ENCODE measurements around the gene SLC17A6.

The SLC17A6 gene

DNA sequence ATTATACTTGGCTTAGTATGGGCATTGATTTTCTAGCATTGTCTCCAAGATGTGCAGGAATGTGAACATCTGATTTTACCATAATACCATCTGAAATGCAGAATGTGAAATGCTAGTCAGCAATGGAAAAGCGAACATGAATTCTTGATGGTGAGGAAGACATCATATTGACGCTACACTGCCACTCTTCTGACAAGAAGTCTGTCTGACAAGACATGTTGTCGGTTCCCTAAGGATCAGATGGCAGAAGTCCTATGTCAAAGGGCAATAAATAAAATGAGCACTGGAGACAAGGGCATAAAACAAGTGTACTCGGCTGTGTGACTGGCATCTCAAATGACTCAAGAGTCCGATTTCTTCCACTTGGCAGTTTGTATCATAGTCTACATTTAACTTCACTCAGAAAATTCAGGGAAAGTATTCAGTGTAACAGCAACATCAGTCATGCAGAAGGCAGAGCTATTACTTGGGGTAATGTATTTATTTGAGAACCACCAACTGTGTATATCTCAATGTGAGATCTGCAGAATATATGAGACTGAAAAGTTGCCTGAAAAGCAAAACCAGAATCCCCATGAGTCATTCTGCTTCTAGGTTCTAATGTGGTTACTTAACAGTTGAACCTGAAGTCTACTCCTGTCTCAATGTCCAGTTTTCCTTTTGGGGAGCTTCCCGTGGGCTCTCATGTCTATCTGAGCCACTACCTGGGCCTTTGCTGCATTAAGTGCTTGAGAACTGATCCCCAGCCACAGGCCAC is 51.5 kb downstream of the SLC17A6 start:
- H3K27me3 ChIP-seq (ENCODE audit: control insufficient read depth in 2 of 2, insufficient read depth in 2 of 2, low read length in 2 of 2), result no peaks in the 10 kb centered on the region
- H3K36me3 ChIP-seq (ENCODE audit: control insufficient read depth in 2 of 2, insufficient read depth in 2 of 2, low read length in 2 of 2), result no peaks in the 10 kb centered on the region
- no peak overlapping the region for H3K9ac ChIP-seq (ENCODE audit: low read depth in 1 of 2, low read length in 2 of 2)
- H3K4me3 ChIP-seq (ENCODE audit: low read length in 2 of 2), result no peak overlapping the region
- no peaks in the 10 kb centered on the region for H3K9me3 ChIP-seq (ENCODE audit: control insufficient read depth in 2 of 2, low read length in 2 of 2)
- no peaks in the 10 kb centered on the region for H3K4me1 ChIP-seq (ENCODE audit: control insufficient read depth in 2 of 2, insufficient read depth in 2 of 2, low read length in 2 of 2)
- no peak overlapping the region for H3K27ac ChIP-seq (ENCODE audit: low read depth in 2 of 2, low read length in 2 of 2)

DNA sequence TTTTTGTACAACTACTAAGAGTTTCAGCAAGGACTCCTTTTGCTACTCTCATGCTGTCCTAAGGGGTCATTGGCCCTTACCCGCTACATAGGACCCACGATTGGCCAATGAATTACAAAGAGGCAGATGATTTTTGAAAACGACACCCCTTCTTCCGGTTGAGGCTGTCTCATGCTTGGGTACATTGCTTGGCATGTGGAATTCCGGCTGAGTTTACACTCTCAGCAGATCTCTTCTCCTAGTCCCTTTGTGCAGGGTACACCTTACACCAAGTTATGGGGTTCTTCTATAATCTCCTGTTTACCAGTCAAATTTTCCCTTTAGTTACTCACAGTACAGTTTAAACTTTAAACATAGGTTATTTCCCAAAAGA is 52.1 kb downstream of the SLC17A6 start:
- H3K9me3 ChIP-seq (ENCODE audit: control insufficient read depth in 2 of 2, low read length in 2 of 2), result no peaks in the 10 kb centered on the region

DNA sequence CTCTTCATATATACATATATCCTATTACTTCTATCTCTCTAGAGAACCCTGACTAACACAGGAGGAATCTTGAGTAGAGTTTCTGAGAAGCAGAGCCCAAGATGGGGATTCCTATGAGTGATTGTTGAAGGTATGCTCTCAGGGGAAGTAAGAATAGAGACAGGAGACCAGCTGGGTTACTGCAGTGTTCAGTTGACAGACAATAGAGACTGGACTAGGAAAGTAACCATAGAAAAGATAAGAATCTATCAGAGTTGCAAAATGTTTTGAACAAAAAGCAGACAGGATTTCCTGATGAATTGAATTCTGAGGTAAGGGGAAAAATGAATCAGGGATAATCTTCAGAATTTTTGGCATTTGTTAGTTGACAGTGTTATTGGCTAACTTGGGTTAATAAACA is 54.4 kb downstream of the SLC17A6 start:
- Histone ChIP-seq H3K9me3 (ENCODE audit: control insufficient read depth in 2 of 2, low read length in 2 of 2) (no peaks in the 10 kb centered on the region), H3K27me3 (ENCODE audit: control insufficient read depth in 2 of 2, insufficient read depth in 2 of 2, low read length in 2 of 2) (no peaks in the 10 kb centered on the region), H3K4me3 (ENCODE audit: low read length in 2 of 2) (no peak overlapping the region), H3K4me1 (ENCODE audit: control insufficient read depth in 2 of 2, insufficient read depth in 2 of 2, low read length in 2 of 2) (no peaks in the 10 kb centered on the region), H3K9ac (ENCODE audit: low read depth in 1 of 2, low read length in 2 of 2) (no peak overlapping the region), H3K27ac (ENCODE audit: low read depth in 2 of 2, low read length in 2 of 2) (no peak overlapping the region), H3K36me3 (ENCODE audit: control insufficient read depth in 2 of 2, insufficient read depth in 2 of 2, low read length in 2 of 2) (no peaks in the 10 kb centered on the region)

More for the DNA sequence above, 52.1 kb downstream of the SLC17A6 start:
- H3K4me3 ChIP-seq (ENCODE audit: low read length in 2 of 2), result no peak overlapping the region
- H3K27me3 ChIP-seq (ENCODE audit: control insufficient read depth in 2 of 2, insufficient read depth in 2 of 2, low read length in 2 of 2), result no peaks in the 10 kb centered on the region
- H3K4me1 ChIP-seq (ENCODE audit: control insufficient read depth in 2 of 2, insufficient read depth in 2 of 2, low read length in 2 of 2), result no peaks in the 10 kb centered on the region
- no peaks in the 10 kb centered on the region for H3K36me3 ChIP-seq (ENCODE audit: control insufficient read depth in 2 of 2, insufficient read depth in 2 of 2, low read length in 2 of 2)
- H3K9ac ChIP-seq (ENCODE audit: low read depth in 1 of 2, low read length in 2 of 2), result no peak overlapping the region
- no peak overlapping the region for H3K27ac ChIP-seq (ENCODE audit: low read depth in 2 of 2, low read length in 2 of 2)

DNA sequence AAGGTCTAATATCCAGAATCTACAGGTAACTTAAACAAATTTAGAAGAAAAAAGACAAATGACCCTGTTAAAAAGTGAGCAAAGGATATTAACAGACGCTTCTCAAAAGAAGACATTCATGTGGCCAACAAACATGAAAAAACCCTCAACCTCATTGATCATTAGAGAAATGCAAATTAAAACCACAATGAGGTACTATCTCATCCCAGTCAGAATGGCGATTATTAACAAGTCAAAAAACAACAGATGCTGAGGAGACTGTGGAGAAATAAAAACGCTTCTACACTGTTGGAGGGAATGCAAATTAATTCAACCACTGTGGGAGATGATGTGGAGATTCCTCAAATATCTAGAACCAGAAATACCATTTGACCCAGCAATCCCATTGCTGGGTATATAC is 67.2 kb downstream of the SLC17A6 start:
- H3K9ac ChIP-seq (ENCODE audit: low read depth in 1 of 2, low read length in 2 of 2), result no peak overlapping the region
- H3K4me3 ChIP-seq (ENCODE audit: low read length in 2 of 2), result no peak overlapping the region
- no peaks in the 10 kb centered on the region for H3K27me3 ChIP-seq (ENCODE audit: control insufficient read depth in 2 of 2, insufficient read depth in 2 of 2, low read length in 2 of 2)
- no peak overlapping the region for H3K27ac ChIP-seq (ENCODE audit: low read depth in 2 of 2, low read length in 2 of 2)
- no peaks in the 10 kb centered on the region for H3K9me3 ChIP-seq (ENCODE audit: control insufficient read depth in 2 of 2, low read length in 2 of 2)
- no peaks in the 10 kb centered on the region for H3K4me1 ChIP-seq (ENCODE audit: control insufficient read depth in 2 of 2, insufficient read depth in 2 of 2, low read length in 2 of 2)
- H3K36me3 ChIP-seq (ENCODE audit: control insufficient read depth in 2 of 2, insufficient read depth in 2 of 2, low read length in 2 of 2), result no peaks in the 10 kb centered on the region

DNA sequence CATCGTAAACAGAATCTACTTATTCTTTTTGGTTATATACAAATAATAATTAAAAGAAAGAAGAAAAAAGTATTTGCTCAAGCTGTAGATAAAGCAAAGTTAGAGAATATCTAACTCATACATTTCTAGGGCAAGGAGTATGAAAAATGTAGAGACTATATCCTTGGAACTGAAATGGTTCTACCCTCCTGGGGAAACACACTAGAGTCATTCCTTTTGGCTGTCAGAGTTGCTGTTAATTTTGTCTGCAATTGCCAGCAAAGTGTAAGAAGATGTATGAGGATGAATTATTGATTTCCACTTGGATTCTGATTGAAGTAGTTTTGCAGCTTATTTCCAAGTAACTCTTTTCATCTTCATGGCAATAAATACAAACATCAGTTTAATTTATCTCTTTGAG is 69.1 kb downstream of the SLC17A6 start:
- no peaks in the 10 kb centered on the region for H3K4me1 ChIP-seq (ENCODE audit: control insufficient read depth in 2 of 2, insufficient read depth in 2 of 2, low read length in 2 of 2)
- no peak overlapping the region for H3K27ac ChIP-seq (ENCODE audit: low read depth in 2 of 2, low read length in 2 of 2)
- no peak overlapping the region for H3K9ac ChIP-seq (ENCODE audit: low read depth in 1 of 2, low read length in 2 of 2)
- no peaks in the 10 kb centered on the region for H3K9me3 ChIP-seq (ENCODE audit: control insufficient read depth in 2 of 2, low read length in 2 of 2)
- H3K27me3 ChIP-seq (ENCODE audit: control insufficient read depth in 2 of 2, insufficient read depth in 2 of 2, low read length in 2 of 2), result no peaks in the 10 kb centered on the region
- no peaks in the 10 kb centered on the region for H3K36me3 ChIP-seq (ENCODE audit: control insufficient read depth in 2 of 2, insufficient read depth in 2 of 2, low read length in 2 of 2)
- H3K4me3 ChIP-seq (ENCODE audit: low read length in 2 of 2), result no peak overlapping the region

DNA sequence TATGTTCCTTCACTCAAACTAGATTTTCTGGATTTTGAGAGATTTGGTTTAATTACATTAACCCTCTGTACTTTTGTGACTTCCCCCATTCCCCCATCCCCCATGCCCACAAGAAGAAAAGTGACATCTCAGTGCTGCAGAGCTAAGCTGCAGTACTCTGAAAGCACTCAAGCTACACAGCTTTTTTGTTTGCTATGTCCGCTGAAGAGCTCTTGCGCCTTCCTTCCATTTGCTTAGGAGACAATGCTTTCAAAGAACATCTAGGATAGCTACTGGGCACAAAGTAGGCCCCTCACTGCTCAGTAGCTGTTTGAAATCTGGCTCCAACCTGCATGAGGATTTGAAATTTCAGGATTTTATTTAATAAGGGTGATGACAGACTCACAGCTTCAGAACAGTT is 69.7 kb downstream of the SLC17A6 start:
- Histone ChIP-seq H3K4me1 (ENCODE audit: control insufficient read depth in 2 of 2, insufficient read depth in 2 of 2, low read length in 2 of 2) (no peaks in the 10 kb centered on the region), H3K27ac (ENCODE audit: low read depth in 2 of 2, low read length in 2 of 2) (no peak overlapping the region), H3K9me3 (ENCODE audit: control insufficient read depth in 2 of 2, low read length in 2 of 2) (no peaks in the 10 kb centered on the region), H3K36me3 (ENCODE audit: control insufficient read depth in 2 of 2, insufficient read depth in 2 of 2, low read length in 2 of 2) (no peaks in the 10 kb centered on the region), H3K27me3 (ENCODE audit: control insufficient read depth in 2 of 2, insufficient read depth in 2 of 2, low read length in 2 of 2) (no peaks in the 10 kb centered on the region), H3K4me3 (ENCODE audit: low read length in 2 of 2) (no peak overlapping the region), H3K9ac (ENCODE audit: low read depth in 1 of 2, low read length in 2 of 2) (no peak overlapping the region)

DNA sequence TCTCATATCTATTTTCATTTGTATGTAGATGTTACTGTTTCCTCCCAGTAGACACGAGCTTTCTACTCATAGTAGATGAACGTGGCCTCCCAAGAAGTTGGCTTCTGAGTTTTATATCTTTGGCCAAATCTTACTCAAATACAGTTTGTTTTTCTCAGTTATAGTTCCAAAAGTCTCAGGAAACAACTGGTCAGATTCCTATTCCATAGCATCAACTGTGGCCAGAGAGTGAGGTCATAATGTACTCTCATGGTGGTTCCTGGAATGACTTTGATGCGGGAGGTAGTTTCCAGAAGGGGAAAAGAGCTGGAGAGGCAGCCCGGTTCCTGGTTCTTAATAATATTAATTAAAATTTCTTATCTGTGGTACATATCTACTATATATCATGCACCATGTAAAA is 77.3 kb downstream of the SLC17A6 start:
- no peak overlapping the region for H3K27ac ChIP-seq (ENCODE audit: low read depth in 2 of 2, low read length in 2 of 2)
- no peaks in the 10 kb centered on the region for H3K9me3 ChIP-seq (ENCODE audit: control insufficient read depth in 2 of 2, low read length in 2 of 2)
- H3K36me3 ChIP-seq (ENCODE audit: control insufficient read depth in 2 of 2, insufficient read depth in 2 of 2, low read length in 2 of 2), result no peaks in the 10 kb centered on the region
- no peak overlapping the region for H3K9ac ChIP-seq (ENCODE audit: low read depth in 1 of 2, low read length in 2 of 2)
- H3K4me3 ChIP-seq (ENCODE audit: low read length in 2 of 2), result no peak overlapping the region
- H3K4me1 ChIP-seq (ENCODE audit: control insufficient read depth in 2 of 2, insufficient read depth in 2 of 2, low read length in 2 of 2), result no peaks in the 10 kb centered on the region
- no peaks in the 10 kb centered on the region for H3K27me3 ChIP-seq (ENCODE audit: control insufficient read depth in 2 of 2, insufficient read depth in 2 of 2, low read length in 2 of 2)

DNA sequence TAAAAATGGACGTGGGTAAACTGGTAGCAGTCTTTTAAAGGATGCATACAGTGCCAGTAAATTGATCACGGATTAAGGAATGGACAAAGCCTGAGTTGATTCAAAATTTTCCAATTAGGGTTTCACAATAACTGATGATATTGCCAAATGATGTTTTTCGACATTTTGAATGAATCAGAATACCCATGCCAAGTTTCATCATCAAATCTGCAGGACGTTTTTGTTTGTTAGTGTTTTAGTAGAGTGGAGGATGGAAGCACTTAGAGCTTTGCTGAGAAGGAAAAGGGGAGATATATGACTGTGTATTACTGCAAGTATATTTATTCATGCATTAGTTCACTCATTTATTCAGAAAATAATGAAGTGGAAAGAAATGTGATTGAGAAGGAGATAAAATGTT is 78.3 kb downstream of the SLC17A6 start:
- Histone ChIP-seq H3K4me3 (ENCODE audit: low read length in 2 of 2) (no peak overlapping the region), H3K27me3 (ENCODE audit: control insufficient read depth in 2 of 2, insufficient read depth in 2 of 2, low read length in 2 of 2) (no peaks in the 10 kb centered on the region), H3K27ac (ENCODE audit: low read depth in 2 of 2, low read length in 2 of 2) (no peak overlapping the region), H3K9ac (ENCODE audit: low read depth in 1 of 2, low read length in 2 of 2) (no peak overlapping the region), H3K36me3 (ENCODE audit: control insufficient read depth in 2 of 2, insufficient read depth in 2 of 2, low read length in 2 of 2) (no peaks in the 10 kb centered on the region), H3K9me3 (ENCODE audit: control insufficient read depth in 2 of 2, low read length in 2 of 2) (no peaks in the 10 kb centered on the region), H3K4me1 (ENCODE audit: control insufficient read depth in 2 of 2, insufficient read depth in 2 of 2, low read length in 2 of 2) (no peaks in the 10 kb centered on the region)

DNA sequence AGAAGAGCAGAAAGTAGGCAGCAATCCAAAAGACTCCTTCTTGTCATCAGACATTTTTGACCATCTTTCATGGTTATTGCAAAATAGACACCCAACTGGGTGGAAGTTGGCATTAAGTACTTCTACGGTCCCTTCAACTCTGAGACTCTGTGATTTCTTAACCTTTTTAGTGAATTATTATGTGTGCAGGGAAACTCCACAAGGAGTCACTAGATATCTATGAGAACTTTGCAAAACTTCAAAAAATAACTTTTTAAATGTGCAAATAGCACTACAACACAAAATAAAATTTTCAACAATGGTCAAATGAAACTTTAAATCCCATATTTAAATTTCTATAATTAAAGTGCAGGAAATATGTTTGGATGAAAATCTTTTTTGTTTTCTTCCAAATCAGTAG is 88.7 kb downstream of the SLC17A6 start:
- Histone ChIP-seq H3K9me3 (ENCODE audit: control insufficient read depth in 2 of 2, low read length in 2 of 2) (no peaks in the 10 kb centered on the region), H3K9ac (ENCODE audit: low read depth in 1 of 2, low read length in 2 of 2) (no peak overlapping the region), H3K4me3 (ENCODE audit: low read length in 2 of 2) (no peak overlapping the region), H3K4me1 (ENCODE audit: control insufficient read depth in 2 of 2, insufficient read depth in 2 of 2, low read length in 2 of 2) (no peaks in the 10 kb centered on the region), H3K27me3 (ENCODE audit: control insufficient read depth in 2 of 2, insufficient read depth in 2 of 2, low read length in 2 of 2) (no peaks in the 10 kb centered on the region), H3K27ac (ENCODE audit: low read depth in 2 of 2, low read length in 2 of 2) (no peak overlapping the region), H3K36me3 (ENCODE audit: control insufficient read depth in 2 of 2, insufficient read depth in 2 of 2, low read length in 2 of 2) (no peaks in the 10 kb centered on the region)
